SK-N-MC (cell line): ENCODE results near the gene ZNF263.

Experiments used
- DNase-seq: peaks from one replicate; pipeline ENCODE4 v3.0.0-alpha.2; 2011; ENCODE audit warnings: low read depth, low spot score
- H3K27ac ChIP-seq: fragments of 200-600 bp; sonication (generic); 2 replicates; pipeline ENCODE4 v1.5.1; 2016; ENCODE audit warnings: mixed run types
- H3K36me3 ChIP-seq: fragments of 200-600 bp; sonication (generic); 2 replicates; pipeline ENCODE4 v1.6.1; 2017; ENCODE audit warnings: antibody characterized with exemption, low read length, mixed read lengths; ENCODE audit not compliant: insufficient read depth
- H3K4me3 ChIP-seq: fragments of 200-600 bp; sonication (generic); 2 replicates; pipeline ENCODE4 v1.5.1; 2016
- H3K9ac ChIP-seq: fragments of 200-600 bp; sonication (generic); 2 replicates; pipeline ENCODE4 v1.8.0; 2017; ENCODE audit warnings: mixed run types, mixed read lengths; ENCODE audit not compliant: insufficient read length
- H3K9me3 ChIP-seq: fragments of 200-600 bp; sonication (generic); 2 replicates; pipeline ENCODE4 v1.6.1; 2017; ENCODE audit warnings: low read depth, mild to moderate bottlenecking, antibody characterized with exemption, low read length, moderate library complexity, mixed read lengths
- EZH2 ChIP-seq: fragments of 200-600 bp; sonication (generic); IDR thresholded peaks from one replicate; pipeline ENCODE4 v1.6.1; 2017; ENCODE audit warnings: antibody characterized with exemption
- FOXP2 ChIP-seq: optimal IDR thresholded peaks from 2 replicates; pipeline ENCODE3; 2011; ENCODE audit warnings: mild to moderate bottlenecking, moderate library complexity; ENCODE audit not compliant: insufficient read depth; ENCODE audit errors: extremely low read length, control extremely low read depth
- POLR2AphosphoS5 ChIP-seq: IDR thresholded peaks from 2 replicates; pipeline ENCODE4 v1.6.1; 2012; ENCODE audit warnings: mild to moderate bottlenecking, low read depth, low read length, borderline replicate concordance

The ZNF263 gene

GRCh38 chr16:3282730-3283542, at the start of gene ZNF263:
Gene ZNF263 (plus strand): TSS chr16:3283491. CDS start chr16:3283819, 328 bp downstream.
- TF ChIP-seq POLR2AphosphoS5 (peak; percentile 71), EZH2 (no peak), FOXP2 (peak; percentile 37)
- H3K27ac ChIP-seq, result peak within 1 kb of the TSS; percentile 99
- peak; percentile 84 for DNase-seq
- H3K9me3 ChIP-seq, result peaks cover 12% of the 10 kb centered on the region
- H3K4me3 ChIP-seq, result peak within 1 kb of the TSS; percentile 99
- peaks cover 30% of the 10 kb centered on the region for H3K36me3 ChIP-seq
- H3K9ac ChIP-seq, result peak within 1 kb of the TSS; percentile 98

- Histone ChIP-seq H3K9ac (peak overlapping the region; percentile 97), H3K27ac (peak overlapping the region; percentile 96), H3K9me3 (peaks cover 5% of the 10 kb centered on the region; the same call in 1 of the 2 replicates), H3K4me3 (peak overlapping the region; percentile 100), H3K36me3 (peaks cover 44% of the 10 kb centered on the region)
- no peak for DNase-seq
- no peak for TF ChIP-seq POLR2AphosphoS5
- no peak for TF ChIP-seq EZH2
- no peak for TF ChIP-seq FOXP2
Measured at GRCh38 chr16:3234543-3234856, 48.8 kb upstream of the ZNF263 start.

DNA sequence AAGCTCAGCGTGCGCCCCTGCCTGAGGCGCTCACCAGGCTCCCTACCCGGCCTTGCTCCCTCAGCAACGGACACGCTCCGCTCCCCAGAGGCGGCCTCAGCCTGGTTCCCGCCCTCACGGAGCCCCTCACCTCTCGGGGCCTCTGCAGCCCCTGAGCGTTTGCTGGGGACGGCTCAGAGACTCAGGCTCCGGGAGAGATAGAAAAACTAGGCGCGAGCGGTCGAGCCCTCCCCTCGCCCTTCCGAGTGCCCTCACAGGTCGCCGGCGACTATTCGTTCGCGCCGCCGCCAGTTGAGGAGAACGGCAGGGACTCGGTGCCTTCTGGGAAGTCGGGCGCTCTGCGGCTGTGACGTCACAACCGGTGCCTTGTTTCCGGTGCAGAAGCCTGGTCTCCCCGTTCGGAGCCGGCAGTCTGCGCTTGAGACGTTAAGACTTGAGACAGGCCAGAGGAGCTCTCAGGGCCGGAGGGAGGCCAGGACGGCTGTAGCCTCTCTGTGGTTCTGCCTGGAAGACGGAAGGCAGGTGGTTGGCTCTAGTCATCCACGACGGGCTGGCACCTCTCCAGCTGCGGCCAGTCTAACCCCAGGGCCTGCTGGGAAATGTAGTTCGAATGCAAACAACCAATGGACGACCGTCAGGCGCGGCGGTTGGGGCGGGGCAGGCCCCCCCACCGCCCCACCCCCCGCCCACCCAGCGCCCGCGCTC, 48.3 kb upstream of the ZNF263 start, which contains the start of gene ZNF200:
Gene ZNF200 (minus strand): TSS at position 302 of the 705 bp plus-strand sequence. CDS start 1,403 bp downstream, outside the sequence.
- peak within 1 kb of the TSS; percentile 100 for H3K4me3 ChIP-seq
- DNase-seq, result peak; percentile 61

DNA sequence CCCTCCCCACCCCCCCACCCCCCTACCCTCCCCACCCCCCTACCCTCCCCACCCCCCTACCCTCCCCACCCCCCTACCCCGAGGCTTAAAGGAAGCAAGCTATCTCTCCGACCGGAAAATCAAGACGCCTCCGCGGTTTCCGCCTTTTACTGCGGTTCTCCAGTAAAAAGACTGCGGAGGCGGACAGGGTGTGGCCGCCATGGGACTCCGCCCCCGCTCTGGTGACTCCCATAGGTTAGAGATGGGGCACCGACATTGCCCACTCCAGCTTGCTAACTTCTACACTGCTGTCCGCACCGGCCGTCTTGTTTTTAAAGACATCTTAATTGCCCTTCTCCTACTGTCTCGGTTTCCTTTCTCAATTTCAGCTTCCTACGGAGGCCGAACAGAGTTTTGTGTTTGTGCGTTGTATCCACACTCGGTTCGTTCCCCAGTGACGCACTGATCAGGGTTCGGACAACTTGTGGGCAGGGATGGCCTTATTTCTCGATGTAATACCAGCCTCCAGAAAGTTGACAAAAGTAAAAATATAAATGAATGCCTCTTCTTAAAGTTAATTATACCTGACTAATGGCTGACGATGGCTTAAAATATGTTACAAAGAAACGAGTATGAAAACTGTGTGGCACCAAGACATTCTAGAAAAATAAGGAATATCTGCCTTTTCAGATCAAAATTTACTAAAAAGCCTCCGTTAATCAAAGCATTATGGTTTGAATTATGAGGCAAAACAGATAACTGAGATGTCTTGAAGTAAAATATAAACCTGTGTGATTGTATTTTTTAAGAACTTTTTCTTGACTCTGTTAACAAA, 47.2 kb upstream of the ZNF263 start:
- no peak overlapping the region for H3K27ac ChIP-seq
- no peak overlapping the region for H3K4me3 ChIP-seq
- peaks cover 28% of the 10 kb centered on the region for H3K36me3 ChIP-seq
- 0 out of 2 replicates have a peak, but pooled peaks cover 5% of the 10 kb centered on the region for H3K9me3 ChIP-seq
- no peak overlapping the region for H3K9ac ChIP-seq
- DNase-seq, result no peak
- no peak for TF ChIP-seq EZH2
- no peak for TF ChIP-seq POLR2AphosphoS5
- no peak for TF ChIP-seq FOXP2

More for the DNA sequence above, 48.3 kb upstream of the ZNF263 start, which contains the start of gene ZNF200:
- H3K9me3 ChIP-seq, result peaks cover 5% of the 10 kb centered on the region; the same call in 1 of the 2 replicates
- H3K27ac ChIP-seq, result peak within 1 kb of the TSS; percentile 96
- H3K9ac ChIP-seq, result peak within 1 kb of the TSS; percentile 97
- TF ChIP-seq EZH2, result no peak
- TF ChIP-seq POLR2AphosphoS5, result peak; percentile 91
- peaks cover 39% of the 10 kb centered on the region for H3K36me3 ChIP-seq

GRCh38 chr16:3241761-3242160, 41.5 kb upstream of the ZNF263 start:
- Histone ChIP-seq H3K9me3 (no peaks in the 10 kb centered on the region), H3K36me3 (no peaks in the 10 kb centered on the region), H3K4me3 (no peak overlapping the region), H3K9ac (no peak overlapping the region), H3K27ac (no peak overlapping the region)
- no peak for DNase-seq
- TF ChIP-seq POLR2AphosphoS5 (no peak), EZH2 (no peak), FOXP2 (no peak)

DNA sequence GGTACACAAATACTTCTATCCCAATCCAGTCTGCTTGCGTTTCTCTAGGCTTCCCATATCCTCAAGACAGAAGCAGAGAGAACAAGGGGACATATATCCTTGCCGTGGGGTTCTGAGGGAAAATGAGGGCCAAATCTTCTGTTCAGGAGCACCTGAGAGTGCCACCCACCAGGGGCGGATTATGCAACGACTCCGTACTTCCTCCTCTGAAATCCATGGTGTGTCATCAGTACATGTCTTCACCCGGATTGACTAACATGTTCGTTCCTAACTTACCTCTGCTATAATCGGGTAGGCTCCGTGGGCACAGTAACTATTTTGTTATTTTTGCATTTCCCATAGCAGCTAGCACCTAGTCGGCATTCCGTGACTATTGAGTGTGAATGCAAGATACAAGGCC, 40.6 kb upstream of the ZNF263 start:
- H3K27ac ChIP-seq, result no peak overlapping the region
- H3K9ac ChIP-seq, result no peak overlapping the region
- H3K4me3 ChIP-seq, result no peak overlapping the region
- TF ChIP-seq POLR2AphosphoS5 (no peak), EZH2 (no peak), FOXP2 (no peak)
- no peak for DNase-seq
- H3K36me3 ChIP-seq, result no peaks in the 10 kb centered on the region
- H3K9me3 ChIP-seq, result no peaks in the 10 kb centered on the region

GRCh38 chr16:3243882-3244281, 39.4 kb upstream of the ZNF263 start:
- TF ChIP-seq FOXP2 (no peak), EZH2 (no peak), POLR2AphosphoS5 (no peak)
- no peak overlapping the region for H3K27ac ChIP-seq
- no peaks in the 10 kb centered on the region for H3K36me3 ChIP-seq

More at GRCh38 chr16:3243882-3244281, 39.4 kb upstream of the ZNF263 start:
- no peak for DNase-seq
- Histone ChIP-seq H3K9me3 (no peaks in the 10 kb centered on the region), H3K4me3 (no peak overlapping the region), H3K9ac (no peak overlapping the region)
